Measurements from ENCODE around the gene MAB21L4.

The MAB21L4 gene

DNA sequence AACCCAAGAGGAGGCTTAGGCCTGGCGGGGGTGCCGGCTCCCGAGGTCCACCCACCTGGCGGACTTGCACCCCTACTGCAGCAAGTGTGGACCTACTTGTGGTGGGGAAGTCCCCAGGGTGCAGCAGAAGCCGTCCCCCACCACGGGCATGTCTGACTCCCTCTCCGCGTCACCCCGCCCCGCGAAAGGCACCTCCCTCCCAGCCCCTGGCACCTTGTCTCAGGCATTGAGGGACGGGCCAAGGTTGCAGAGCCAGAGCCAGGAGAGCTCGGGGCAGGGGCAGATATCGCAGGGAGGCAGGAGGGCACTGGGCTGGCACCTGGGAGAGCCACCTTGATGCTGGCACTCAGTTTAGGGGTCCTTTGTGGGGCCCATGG lies 29.2 kb upstream of the MAB21L4 start:
- DNase-seq (ENCODE audit: low spot score), result no peak

DNA sequence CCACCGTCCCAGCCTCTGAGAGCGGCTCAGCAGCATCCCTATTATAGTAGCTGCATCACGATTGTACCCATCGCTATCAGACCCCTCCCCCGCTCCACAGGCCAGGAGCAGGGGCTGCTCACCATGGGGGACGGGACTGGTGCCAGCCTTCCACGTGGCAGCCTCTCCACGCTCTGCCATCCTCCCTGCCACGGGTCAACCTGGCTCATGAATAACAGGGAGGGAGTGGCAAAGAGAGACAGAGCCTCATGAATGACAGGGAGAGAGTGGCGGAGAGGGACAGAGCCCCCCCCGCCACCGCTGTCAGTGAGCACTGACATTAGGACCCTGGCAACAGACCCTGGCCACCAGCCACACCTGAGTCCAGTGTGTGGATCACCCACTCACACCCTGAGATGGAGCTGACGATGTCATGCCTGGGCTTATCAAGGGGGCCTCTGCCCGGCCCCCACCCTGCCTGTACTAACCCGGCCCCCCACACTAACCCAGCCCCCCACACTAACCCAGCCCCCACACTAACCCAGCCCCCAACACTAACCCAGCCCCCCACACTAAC lies 27.1 kb upstream of the MAB21L4 start:
- DNase-seq (ENCODE audit: low spot score), result no peak

DNA sequence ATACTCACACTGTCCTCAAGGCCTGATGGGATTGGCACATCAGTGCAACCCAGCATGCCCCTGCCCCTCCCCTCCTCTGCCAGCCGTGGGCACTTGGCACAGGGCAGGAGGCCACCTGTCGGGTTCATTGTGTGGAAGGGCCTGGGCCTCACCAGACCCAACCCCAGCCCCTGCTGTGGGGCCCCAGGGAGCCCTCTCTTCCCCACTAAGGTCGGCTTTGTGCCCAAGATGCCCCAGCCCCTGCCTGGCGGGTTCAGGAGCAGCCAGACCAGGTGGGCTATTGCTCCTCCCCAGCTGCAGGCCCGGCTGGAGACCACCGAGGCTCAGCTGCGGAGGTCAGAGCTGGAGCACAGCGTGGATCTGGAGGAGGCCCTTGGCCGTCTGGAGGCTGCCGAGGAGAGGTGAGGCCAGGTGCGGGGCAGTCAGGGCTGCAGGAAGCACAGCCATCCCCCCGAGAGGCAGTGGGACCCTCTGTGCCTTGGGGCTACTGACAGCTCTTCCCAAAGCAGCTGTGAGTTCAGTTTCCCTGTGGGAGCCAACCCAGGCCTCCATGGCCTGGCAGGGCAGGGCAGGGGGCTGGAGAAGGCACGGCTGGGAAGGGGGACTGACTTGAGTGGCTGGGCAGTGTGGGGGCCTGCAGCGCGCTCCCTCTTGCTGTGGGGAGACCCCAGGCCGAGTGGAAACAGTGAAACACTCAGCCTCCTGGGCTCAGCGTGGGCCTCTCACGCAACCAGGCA lies 26.5 kb upstream of the MAB21L4 start:
- DNase-seq (ENCODE audit: low spot score), result no peak

DNA sequence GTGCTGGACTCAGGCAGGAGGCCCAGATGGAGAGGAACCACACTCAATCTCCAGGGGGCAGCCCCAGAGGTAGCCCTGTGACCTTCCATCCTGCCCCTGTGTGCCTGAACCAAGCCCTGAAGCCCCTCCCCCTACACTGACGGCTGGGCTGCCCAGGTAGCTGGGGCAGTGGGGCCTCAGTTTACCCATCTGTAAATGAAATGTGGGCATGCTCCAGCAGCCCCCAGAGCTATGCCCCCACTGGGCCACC lies 26.0 kb upstream of the MAB21L4 start:
- no peak for DNase-seq (ENCODE audit: low spot score)

DNA sequence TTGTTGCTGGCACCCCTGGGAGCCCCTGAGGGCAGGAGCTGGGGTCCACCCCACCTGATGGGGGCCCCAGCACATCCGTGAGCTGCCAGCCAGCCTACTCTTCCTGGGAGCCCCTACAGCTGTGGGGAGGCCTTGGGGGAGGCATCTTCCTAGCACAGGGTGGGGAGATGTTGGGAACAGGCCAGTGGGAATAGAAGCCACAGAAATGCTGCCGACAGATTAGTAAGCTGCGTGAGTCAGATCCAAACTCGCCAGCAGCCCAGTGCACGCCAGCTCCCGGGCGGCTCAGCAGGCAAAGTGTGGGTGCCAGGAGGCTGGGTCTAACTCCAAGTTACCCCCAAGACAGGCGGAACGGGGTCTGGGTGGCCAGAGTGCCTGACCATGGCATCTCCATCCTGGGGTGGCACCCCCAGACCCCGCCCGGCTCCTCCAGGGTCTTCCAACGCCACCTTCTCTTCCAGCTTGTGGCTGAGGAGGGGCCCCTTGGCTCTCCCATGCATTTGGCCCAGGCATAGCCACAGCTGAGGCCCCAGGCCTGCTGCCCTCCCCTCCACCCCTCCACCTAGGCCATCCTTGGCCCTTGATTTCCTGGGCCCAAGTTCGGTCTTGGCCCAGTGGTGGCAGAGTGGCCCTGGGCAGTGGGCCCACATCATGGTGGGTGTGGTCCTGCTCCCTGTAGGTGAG lies 25.5 kb upstream of the MAB21L4 start:
- no peak for DNase-seq (ENCODE audit: low spot score)

DNA sequence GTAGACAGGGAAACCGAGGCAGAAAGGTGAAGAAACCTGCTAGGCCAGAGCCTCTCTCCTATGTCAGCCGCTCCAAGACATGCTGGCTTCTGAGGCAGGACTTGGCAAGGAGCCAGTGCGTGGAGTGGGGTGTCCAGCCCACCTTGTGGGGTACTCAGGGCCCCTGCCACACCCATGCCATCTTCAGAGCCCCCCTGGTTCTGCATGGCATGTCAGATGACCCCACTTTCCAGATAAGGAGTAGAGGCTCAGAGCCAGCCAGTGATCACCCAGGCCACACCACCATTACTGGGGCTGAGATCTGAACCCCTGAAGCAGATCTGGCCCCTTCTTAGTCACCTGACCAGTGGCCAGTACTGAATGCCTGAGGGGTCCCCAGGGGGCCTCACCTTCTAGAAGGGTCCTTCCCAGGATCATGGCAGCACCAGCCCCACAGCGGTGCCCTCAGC lies 24.9 kb upstream of the MAB21L4 start:
- no peak for DNase-seq (ENCODE audit: low spot score)

DNA sequence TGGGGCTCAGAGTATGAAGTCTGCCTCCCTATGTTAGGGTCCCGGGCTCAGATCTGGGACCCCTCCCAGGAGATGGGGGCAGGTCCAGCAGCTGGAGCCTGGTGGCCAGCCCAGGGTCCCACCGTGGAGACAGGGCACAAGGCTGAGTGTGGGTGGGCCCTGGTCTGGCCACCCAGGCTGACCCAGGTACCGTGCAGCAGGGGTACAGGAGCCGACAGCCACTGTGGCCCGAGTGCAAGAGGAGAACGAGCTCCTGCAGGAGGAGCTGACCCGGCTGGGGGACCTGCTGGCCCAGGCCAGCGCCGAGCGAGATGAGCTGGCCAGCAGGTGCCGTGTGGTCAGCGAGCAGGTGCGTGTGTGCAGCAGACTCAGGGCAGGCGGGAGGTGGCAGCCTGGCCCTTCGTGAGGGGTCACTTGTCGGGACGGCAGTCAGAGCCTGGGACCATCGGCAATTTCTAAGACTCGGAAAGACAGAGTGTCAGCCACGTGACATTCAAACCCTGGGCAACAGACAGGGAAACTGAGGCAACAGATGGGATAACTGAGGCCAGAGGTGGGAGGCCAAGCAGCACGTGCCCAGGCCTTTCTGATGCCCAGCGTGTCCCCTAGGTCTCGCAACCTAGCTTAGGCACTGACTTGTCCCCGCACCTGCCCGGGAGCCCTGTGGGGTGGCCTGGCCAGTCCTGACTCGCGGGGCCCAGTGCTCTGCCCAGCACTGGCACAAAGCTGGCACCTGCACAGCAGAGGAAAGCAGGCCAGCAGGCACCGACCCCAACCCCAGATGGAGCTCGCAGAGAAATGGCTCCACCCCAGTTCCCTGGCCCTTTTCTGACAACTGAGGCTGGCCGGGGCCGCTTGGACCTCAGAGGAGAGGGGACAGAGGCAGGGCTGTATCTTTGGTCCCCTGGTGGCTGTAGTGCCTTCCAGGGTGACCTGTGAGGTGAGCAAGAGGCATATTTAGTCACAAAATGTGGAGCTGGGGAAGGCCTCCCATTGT lies 24.1 kb upstream of the MAB21L4 start:
- no peak for DNase-seq (ENCODE audit: low spot score)

DNA sequence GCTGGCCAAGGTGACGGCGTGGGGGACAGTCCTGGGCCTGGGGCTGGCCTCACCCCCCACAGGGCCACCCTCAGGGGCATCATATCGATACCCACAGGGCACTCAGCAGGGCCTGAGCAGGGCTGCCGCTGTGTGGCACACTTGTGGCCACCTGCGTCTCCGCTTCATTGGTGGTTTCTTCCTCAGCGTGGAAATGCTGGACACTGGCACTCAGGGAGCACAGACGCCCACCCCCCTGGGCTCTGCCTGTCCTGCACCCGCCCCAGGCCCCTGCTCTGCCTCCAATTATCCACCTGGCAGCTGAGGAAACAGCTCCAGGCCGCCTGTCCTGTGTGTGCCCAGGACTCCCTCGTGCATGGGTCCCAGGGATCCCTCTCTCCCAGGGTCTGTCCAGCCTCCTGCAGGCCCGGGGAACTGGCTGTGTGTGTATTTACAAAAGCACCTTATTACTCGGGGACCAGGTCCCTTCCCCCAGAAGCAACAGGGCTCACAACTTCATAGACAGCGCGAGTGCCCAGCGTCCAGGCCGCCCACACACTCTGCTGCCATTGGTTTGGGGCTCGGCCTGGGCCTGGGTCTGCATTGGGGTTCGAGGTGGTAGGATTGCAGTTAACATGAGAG lies 23.3 kb upstream of the MAB21L4 start:
- no peak for DNase-seq (ENCODE audit: low spot score)

DNA sequence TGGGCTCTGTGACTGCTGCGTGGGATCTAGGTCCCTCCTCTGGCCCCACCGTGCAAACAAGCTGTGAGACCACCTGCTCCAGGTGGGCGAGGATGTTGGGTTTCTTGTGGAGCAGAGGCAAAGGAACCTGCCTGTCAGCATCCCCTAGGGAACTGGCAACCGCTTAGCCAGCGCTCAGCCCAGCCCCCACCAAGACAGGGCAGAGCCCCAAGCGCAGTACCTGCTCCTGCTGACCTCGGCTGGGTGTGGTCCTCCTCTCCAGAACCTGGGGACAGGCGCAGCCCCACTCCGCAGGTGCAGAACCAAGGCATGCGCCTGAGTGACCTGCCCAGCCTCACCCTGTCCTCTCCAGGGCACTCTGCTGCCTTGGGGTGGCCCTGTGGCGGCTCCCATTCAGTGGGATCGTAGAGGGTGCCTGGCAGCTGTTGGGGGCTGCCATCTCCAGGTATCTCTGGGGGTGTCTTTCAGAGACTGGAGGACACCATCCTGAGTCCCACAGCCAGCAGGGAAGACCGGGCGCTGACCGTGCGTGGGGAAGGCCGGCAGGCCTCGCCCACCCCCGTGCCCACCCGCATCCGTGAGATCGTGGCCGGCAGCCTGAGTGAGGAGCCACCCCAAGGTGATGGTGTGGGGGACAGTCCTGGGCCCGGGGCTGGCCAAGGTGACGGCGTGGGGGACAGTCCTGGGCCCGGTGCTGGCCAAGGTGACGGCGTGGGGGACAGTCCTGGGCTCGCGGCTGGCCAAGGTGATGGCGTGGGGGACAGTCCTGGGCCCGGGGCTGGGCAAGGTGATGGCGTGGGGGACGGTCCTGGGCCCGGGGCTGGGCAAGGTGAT lies 22.5 kb upstream of the MAB21L4 start:
- no peak for DNase-seq (ENCODE audit: low spot score)

DNA sequence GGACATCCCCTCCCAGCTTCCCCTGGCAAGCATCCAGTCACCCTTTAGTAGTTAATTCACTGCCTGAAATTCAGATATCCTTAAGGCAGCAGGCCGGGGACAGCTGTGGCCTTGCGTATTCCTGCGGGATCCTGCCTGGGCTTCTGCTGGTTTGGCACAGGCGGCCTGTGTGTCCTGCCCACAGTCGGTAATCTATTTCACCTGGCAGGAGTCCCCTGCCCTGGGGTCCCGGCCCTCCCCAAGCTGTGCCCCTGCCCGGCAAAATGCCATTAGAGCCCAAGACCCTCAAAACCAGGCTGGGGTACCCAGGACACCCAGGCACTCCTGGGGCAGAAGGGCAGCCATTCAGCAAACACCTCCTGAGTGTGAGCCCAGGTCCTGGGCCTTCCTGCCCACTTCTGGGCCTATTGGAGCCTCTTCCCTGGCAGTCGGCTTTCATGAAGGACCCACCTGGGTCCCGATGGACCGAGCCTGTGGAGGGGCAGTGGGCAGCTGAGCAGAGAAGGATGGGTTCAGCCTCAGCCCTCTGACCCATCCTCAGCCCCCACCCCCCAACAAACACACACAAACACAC lies 21.8 kb upstream of the MAB21L4 start:
- DNase-seq (ENCODE audit: low spot score), result no peak

DNA sequence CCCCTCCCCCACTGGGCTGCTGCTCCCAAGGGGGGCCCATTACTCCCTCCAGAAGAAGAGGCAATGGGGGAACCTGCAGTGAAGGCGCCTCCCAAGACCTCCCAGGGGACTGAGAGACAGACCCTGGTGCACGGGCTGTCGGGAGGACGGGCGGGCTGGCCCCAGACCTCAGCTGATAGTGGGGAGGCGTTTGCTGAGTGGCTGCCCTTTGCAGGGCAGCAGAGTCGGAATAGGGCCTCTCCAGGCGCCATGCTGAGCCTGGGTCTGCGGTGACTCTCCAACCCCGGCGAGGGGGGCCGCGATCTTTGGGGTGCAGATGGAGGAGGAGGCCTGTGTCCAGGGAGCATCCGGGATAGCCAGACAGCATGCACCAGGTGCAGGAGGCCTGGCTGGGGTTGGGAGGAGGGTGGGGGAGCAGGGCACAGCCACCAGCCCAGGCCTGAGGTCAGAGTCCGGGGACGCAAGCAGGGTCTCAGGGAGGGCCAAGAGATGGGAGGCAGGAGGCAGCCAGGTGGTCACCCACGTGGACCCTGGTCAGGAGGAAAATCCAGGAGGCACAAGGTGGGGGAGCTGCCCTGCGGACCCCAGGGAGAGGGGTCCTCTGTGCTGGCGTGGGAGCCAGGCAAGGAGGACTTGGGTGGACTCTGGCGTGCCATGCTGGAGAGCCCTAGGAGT lies 21.2 kb upstream of the MAB21L4 start:
- no peak for DNase-seq (ENCODE audit: low spot score)

DNA sequence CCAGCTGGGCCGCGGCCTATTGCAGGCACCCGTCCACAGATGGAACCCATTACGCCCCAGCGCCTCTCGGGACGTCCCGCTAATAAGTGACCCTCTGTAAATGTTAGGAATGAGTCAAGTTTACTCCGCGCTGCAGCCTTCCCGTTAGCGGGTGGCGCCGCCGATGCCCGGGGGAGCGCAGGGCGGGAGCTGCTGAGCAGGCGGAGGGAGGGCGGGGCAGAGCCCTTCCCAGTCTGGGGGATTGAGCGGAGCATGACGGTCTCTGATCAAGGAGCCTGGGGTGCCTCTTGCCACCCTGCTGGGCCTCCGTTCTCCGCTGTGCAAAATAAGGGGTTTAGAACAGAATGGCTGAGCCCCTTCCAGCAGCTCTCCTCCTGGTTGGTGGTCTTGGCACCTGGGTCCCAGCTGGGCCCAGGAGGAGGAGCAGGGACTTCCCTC lies 20.6 kb upstream of the MAB21L4 start:
- peak; percentile 20 for DNase-seq (ENCODE audit: low spot score)

DNA sequence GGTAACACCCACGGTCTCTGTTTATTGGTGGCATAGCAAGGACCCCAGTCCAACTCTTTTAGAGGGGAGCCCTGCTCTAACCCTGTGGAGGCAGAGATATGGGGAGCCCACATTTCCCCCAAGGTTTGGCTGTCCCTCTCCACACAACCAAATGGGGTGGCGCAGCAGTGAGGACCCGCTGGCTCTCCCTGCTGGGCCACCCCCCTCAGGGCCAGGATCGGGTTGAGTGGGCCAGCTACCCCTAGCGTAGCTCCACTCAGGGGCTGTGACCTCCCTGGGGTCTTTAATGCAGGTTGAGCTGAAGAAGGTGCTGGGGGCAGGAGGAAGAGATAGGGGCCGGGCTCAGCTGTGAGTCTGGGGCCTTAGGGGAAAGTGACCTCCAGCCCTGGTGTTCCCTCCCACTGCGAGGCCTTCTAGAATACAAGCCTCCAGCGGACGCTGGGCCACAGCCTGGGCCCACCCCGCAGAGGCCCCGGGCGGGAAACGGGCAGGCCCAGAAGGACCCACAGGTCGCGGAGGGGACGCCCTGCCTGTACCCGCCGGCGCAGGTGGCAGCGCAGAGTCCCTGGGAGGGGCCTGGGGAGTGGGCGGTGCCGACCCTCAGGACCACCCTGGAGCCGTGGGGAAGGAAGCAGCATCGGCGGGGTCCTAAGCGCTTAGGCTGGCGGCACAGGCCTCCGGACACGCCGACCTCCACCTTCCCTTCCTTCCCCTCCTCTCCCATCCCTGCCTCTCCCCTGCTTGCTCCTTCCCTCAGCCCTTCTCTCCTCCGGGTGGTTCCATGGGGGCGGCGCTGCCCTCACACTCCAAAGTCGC lies 19.8 kb upstream of the MAB21L4 start:
- DNase-seq (ENCODE audit: low spot score), result no peak

DNA sequence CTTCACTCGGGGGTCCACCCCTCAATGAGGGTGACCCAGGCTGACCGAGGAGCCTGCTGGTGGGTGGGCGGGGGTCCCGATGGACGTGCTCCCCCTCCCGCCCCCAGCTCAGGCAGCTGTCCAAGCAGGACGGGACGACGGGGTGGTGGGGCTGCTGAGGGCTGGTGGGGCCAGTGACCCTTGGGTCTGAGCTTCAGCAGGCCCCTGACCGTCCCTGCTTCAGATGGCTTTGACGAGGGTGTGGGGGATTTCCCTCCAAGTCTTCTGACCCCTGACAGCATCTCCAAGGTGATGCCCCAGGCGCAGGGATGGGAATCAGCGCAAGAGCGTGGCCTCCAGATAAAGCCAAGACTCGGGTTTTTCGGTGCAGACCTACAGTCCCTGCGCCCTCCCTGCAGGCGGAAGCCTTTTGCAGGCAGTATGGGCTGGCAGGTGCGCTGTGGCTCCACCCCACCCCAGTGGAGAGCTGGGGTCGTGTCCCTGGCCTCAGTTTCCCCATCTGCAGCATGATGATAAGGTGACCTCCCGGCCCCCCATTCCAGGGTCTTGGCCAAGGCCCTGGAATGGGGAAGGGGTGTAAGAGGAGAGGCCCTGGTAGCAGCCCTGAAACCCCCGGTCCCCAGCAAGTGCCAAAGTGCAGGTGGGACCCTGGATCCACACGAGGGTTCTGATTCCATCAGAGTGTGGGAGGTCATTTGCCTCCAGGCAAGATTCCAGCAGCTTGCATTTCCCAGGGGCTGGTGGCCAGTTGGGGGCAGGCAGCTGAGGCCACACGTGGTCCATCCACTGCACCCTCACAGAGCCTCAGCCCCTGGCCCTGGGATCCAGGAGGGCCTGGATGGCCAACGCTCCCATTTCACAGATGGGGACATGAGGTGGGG lies 18.9 kb upstream of the MAB21L4 start:
- no peak for DNase-seq (ENCODE audit: low spot score)

DNA sequence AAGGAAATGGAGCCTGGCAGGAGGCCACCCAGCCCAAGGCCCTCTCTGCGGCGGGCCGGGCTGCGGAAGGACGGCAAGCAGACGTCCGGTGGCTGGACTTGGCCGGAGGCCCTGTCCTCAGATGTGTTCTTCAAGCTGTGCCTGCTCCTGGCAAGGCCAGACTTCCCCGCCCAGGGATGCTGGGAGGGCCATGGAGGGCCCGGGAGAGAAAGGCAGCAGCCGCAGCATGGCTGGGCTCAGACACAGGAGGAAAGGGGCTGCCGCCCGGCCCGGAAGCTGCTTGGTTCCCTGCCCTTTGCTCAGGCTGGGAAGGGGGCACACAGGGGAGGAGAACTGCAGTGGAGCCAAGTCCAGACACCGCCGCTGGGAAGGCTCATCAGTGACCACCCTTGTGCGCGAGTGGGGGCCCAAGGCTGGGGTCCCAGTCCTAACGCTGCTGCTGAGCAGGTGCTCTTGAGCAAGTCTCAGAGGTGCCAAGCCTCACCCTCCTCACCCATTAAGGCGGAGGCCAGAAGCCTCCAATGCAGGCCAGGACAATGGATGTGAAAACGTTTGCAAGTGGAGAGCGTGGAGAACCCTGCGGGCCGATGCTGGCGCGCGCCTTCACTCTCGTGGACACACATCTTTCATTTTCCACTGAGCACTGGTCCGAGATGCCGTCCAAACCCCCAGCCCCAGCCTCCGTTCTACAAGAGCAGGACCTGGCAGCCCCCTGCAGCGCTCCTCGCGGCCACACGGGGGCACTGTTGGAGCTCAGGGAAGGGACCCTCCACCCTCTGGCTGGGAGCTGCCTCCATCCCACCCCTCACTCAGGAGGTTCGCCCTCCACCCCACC lies 18.1 kb upstream of the MAB21L4 start:
- peak; percentile 63 for DNase-seq (ENCODE audit: low spot score)

DNA sequence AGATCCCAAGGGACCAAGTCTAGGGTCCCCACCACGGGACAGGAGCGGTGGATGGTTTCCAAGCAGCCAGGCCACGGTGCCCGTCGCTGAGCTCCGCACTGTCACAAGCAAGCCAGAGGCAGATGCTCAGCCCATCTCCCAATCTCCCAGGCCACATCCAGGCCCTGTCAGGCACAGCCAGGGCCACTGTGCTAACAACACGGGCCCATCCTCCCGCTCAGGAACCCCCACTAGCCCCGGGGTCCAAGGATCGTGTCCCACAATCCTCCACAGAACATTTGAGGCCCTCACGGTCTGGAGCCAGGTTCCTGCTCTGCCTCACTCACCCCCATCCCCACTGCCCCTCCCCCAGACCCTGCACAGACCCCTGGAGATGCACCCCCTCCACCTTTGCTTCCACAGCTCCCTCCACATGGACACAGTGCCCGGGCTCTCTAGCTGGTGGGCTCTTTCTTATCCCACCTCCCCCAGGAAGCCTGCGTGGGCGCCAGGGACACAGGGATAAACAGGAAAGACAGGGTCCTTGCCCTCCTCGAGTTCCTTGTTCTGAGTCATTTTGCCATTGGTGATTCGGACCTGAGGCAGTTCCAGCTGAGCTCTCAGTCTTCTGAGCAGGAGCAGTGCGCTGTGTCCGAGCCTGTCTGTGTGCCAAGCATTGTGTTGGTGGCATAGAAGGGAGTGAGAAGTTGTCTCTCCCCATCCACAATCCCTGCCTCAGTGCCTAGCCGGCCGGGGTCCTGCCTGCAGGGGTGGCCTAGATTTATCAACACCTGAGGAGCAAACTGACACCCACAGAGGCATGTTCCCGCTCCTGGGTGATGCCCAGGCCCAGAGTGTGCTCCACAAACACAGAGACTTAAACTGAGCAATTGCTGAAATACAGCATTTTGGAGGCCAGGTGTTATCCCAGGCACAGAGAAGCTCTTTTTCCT lies 17.2 kb upstream of the MAB21L4 start:
- peak; percentile 67 for DNase-seq (ENCODE audit: low spot score)

All from kidney capillary endothelial cell (primary cell).